Stimulated activated CD4-positive, alpha-beta T cell treated with anti-CD3 and anti-CD28 coated beads, Interleukin-4, amount 100 ng/mL, for 48 hours (primary cell): ENCODE data around the gene RPL29.

Source experiments
- DNase-seq, 2 donors: peaks; one replicate each; pipeline ENCODE4 v3.0.0-alpha.2; 2020; ENCODE audit warnings: low read depth in 2 of 2

Gene RPL29

GRCh38 chr3:52025453-52025852 is 29.8 kb upstream of the RPL29 start:
- DNase-seq: no peak

- DNase-seq: no peak
These were observed 29.2 kb upstream of the RPL29 start for GRCh38 chr3:52024765-52025452.

GRCh38 chr3:52023860-52024764 is 28.4 kb upstream of the RPL29 start:
- no peak for DNase-seq

GRCh38 chr3:52023101-52023770 is 27.5 kb upstream of the RPL29 start:
- no peak for DNase-seq

GRCh38 chr3:52022323-52023100 is 26.8 kb upstream of the RPL29 start:
- DNase-seq: no peak

- DNase-seq: no peak
These were observed 26.0 kb upstream of the RPL29 start for GRCh38 chr3:52021489-52022268.

GRCh38 chr3:52020796-52021195 is 25.1 kb upstream of the RPL29 start:
- no peak for DNase-seq

GRCh38 chr3:52019352-52020080 is 23.8 kb upstream of the RPL29 start:
- no peak for DNase-seq

- DNase-seq: no peak
These were observed 22.8 kb upstream of the RPL29 start for GRCh38 chr3:52018319-52019000.

GRCh38 chr3:52017586-52017985 is 21.9 kb upstream of the RPL29 start:
- DNase-seq: no peak

- no peak for DNase-seq
These were observed 19.9 kb upstream of the RPL29 start for GRCh38 chr3:52015438-52016228.

- DNase-seq: no peak
These were observed 18.9 kb upstream of the RPL29 start for GRCh38 chr3:52014613-52015012.

- DNase-seq: no peak
These were observed 18.3 kb upstream of the RPL29 start for GRCh38 chr3:52013802-52014598.

- no peak for DNase-seq
These were observed 17.0 kb upstream of the RPL29 start for GRCh38 chr3:52012699-52013098.

GRCh38 chr3:52010431-52010830 is 14.7 kb upstream of the RPL29 start:
- DNase-seq: no peak

- no peak for DNase-seq
These were observed 11.6 kb upstream of the RPL29 start for GRCh38 chr3:52007291-52007690.

- no peak for DNase-seq
These were observed 11.1 kb upstream of the RPL29 start for GRCh38 chr3:52006820-52007133.
